Measurements from ENCODE around the gene ARID1B. TPM values are rescaled to one million over a fixed set of nuclear protein-coding genes. Genes with fewer than 3 reads are reported as not detected.

The ARID1B gene
- total and polyA plus RNA-seq, 2 of the 13 experiments (the other 11 are each of a cell fraction or from before 2014, with no cell fraction given): 20.1 to 32.6 TPM

DNA sequence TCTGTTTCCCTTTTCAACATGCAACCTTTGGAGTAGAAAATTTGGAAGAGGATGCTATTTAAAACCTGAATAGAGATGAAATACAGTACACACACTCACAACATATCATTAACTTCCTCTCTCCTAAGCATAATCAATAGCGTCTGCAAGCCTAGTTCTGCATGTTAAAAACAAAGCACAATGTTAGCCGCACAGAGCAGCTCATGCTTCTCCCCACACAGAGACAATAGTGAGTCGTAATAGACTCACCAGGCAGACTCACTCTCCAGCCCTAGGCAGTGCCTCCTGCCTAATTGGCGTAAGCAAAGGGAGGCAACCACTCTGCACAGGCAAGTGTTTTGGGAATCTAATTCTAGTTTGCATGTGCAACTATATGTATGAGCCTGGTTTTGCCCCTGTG lies 45.8 kb upstream of the ARID1B start:
- H3K9ac ChIP-seq (ENCODE audit: insufficient read depth, low read depth, low read length): no peak overlapping the region
- no peak overlapping the region for H2AFZ ChIP-seq (ENCODE audit: low read length)
- no peaks in the 10 kb centered on the region for H3K79me2 ChIP-seq (ENCODE audit: insufficient read depth, low read length)
- H3K36me3 ChIP-seq (replicated peaks in 1 of 2; ENCODE audit: control insufficient read depth in 1 of 2, insufficient read depth in 2 of 2, low read length in 2 of 2): no peaks in the 10 kb centered on the region
- in situ Hi-C loops (cut with HindIII; ENCODE audit: extremely low pct_ligation_motif_present, low pct_unique_long_range_greater_than_20kb) (no loop called here), intact Hi-C loops (cut with micrococcal nuclease; ENCODE audit: unreplicated experiment) (no loop called here)
- H4K20me1 ChIP-seq (ENCODE audit: insufficient read depth, low read length): no peaks in the 10 kb centered on the region
- no peak for DNase-seq (ENCODE audit: low spot score)
- ATAC-seq: no peak; the same call in 2 of the 3 replicates
- POLR2A ChIA-PET: no interaction called here
- CTCF ChIA-PET (ENCODE audit: low intra/inter-chr PET ratio, low total read pairs): no interaction called here
- H3K4me3 ChIP-seq (replicated peaks in 1 of 3; ENCODE audit: insufficient read depth in 1 of 3, low read depth in 2 of 3, low read length in 3 of 3): no peak overlapping the region
- H3K27me3 ChIP-seq (ENCODE audit: control insufficient read depth in 1 of 2, insufficient read depth in 2 of 2, low read length in 2 of 2): peaks cover 0 to 4% of the 10 kb centered on the region in 2 experiments
- no peak overlapping the region for H3K27ac ChIP-seq (ENCODE audit: extremely low read length, insufficient read depth, low read length)
- no peaks in the 10 kb centered on the region for H3K9me3 ChIP-seq (ENCODE audit: low read length)
- no peaks in the 10 kb centered on the region for H3K4me1 ChIP-seq (ENCODE audit: insufficient read depth, low read length)
- WGBS (ENCODE audit: low lambda C conversion rate): 42% methylated on average over 4 of the region's 4 CpGs
- no peak overlapping the region for H3K4me2 ChIP-seq (ENCODE audit: low read depth, low read length)
- FAIRE-seq: no peak
- BruUV-seq (replicated peaks): no TSS peak
- TF ChIP-seq, protein P1, sequence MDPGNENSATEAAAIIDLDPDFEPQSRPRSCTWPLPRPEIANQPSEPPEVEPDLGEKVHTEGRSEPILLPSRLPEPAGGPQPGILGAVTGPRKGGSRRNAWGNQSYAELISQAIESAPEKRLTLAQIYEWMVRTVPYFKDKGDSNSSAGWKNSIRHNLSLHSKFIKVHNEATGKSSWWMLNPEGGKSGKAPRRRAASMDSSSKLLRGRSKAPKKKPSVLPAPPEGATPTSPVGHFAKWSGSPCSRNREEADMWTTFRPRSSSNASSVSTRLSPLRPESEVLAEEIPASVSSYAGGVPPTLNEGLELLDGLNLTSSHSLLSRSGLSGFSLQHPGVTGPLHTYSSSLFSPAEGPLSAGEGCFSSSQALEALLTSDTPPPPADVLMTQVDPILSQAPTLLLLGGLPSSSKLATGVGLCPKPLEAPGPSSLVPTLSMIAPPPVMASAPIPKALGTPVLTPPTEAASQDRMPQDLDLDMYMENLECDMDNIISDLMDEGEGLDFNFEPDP (CRISPR knock-in tag; conservative IDR thresholded peaks at IDR 0.05): no peak
- TF ChIP-seq, protein P2, sequence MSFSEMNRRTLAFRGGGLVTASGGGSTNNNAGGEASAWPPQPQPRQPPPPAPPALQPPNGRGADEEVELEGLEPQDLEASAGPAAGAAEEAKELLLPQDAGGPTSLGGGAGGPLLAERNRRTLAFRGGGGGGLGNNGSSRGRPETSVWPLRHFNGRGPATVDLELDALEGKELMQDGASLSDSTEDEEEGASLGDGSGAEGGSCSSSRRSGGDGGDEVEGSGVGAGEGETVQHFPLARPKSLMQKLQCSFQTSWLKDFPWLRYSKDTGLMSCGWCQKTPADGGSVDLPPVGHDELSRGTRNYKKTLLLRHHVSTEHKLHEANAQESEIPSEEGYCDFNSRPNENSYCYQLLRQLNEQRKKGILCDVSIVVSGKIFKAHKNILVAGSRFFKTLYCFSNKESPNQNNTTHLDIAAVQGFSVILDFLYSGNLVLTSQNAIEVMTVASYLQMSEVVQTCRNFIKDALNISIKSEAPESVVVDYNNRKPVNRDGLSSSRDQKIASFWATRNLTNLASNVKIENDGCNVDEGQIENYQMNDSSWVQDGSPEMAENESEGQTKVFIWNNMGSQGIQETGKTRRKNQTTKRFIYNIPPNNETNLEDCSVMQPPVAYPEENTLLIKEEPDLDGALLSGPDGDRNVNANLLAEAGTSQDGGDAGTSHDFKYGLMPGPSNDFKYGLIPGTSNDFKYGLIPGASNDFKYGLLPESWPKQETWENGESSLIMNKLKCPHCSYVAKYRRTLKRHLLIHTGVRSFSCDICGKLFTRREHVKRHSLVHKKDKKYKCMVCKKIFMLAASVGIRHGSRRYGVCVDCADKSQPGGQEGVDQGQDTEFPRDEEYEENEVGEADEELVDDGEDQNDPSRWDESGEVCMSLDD (CRISPR knock-in tag; IDR thresholded peaks at IDR 0.05; ENCODE audit: borderline replicate concordance): no peak
- TF ChIP-seq ZBTB42 (CRISPR knock-in tag; IDR thresholded peaks at IDR 0.05): no peak
- no peak for TF ChIP-seq GABPB1 (CRISPR knock-in tag; IDR thresholded peaks at IDR 0.05)
- no peak for TF ChIP-seq ARHGAP35 (CRISPR knock-in tag; IDR thresholded peaks at IDR 0.05; ENCODE audit: borderline replicate concordance)
- TF ChIP-seq ISX (CRISPR knock-in tag; conservative IDR thresholded peaks at IDR 0.05): no peak
- TF ChIP-seq PTBP1 (IDR thresholded peaks at IDR 0.05; ENCODE audit: low read depth, low read length, poor library complexity, severe bottlenecking): no peak
- no peak for TF ChIP-seq PHF20 (CRISPR knock-in tag; IDR thresholded peaks at IDR 0.05)
- no peak for TF ChIP-seq ZNF276 (CRISPR knock-in tag; IDR thresholded peaks at IDR 0.05; ENCODE audit: low read depth)
- no peak for TF ChIP-seq FOSL2 (CRISPR knock-in tag; IDR thresholded peaks at IDR 0.05)
- TF ChIP-seq EED (CRISPR knock-in tag; IDR thresholded peaks at IDR 0.05): no peak
- no peak for TF ChIP-seq ATF6 (CRISPR knock-in tag; conservative IDR thresholded peaks at IDR 0.05)
- TF ChIP-seq HCFC1 (IDR thresholded peaks at IDR 0.05; ENCODE audit: low read depth, low read length): no peak
- TF ChIP-seq, protein P3, sequence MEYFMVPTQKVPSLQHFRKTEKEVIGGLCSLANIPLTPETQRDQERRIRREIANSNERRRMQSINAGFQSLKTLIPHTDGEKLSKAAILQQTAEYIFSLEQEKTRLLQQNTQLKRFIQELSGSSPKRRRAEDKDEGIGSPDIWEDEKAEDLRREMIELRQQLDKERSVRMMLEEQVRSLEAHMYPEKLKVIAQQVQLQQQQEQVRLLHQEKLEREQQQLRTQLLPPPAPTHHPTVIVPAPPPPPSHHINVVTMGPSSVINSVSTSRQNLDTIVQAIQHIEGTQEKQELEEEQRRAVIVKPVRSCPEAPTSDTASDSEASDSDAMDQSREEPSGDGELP (IDR thresholded peaks at IDR 0.05; ENCODE audit: borderline replicate concordance, low read depth): no peak
- TF ChIP-seq KLF16 (CRISPR knock-in tag; IDR thresholded peaks at IDR 0.05): no peak
- no peak for TF ChIP-seq NFYC (CRISPR knock-in tag; IDR thresholded peaks at IDR 0.05)
- no peak for TF ChIP-seq SALL2 (CRISPR knock-in tag; IDR thresholded peaks at IDR 0.05)
